Myometrial cell (primary cell): ENCODE data around the gene IL13. TPM values are rescaled to one million over a fixed set of nuclear protein-coding genes. Genes with fewer than 3 reads are reported as not detected.

Experiments
- total RNA-seq: library from RNA; depleted of rRNA; stranded (reverse); fragments of >200 nt; gene quantifications from 2 replicates; pipeline ENCODE4 v1.2.3, GENCODE V29; 2015

The IL13 gene
- not detected in 2 replicates for total RNA-seq

GRCh38 chr5:132657676-132658380, at the start of gene IL13:
Gene IL13 (plus strand): TSS chr5:132658173. CDS start chr5:132658187, 14 bp downstream.

GRCh38 chr5:132673939-132674630, 16.1 kb downstream of the IL13 start, which contains the start of gene IL4:
Gene IL4 (plus strand): TSS chr5:132673989. CDS start chr5:132674051, 62 bp downstream.

Other genes with a start within 250 kb of the IL13 start
- gene IRF1, start 167.4 kb upstream of the IL13 start, total RNA-seq = 28.8 and 40.8 TPM in 2 replicates
- gene IL5, start 114.7 kb upstream of the IL13 start, total RNA-seq = not detected in 2 replicates
- 6.9 and 12.6 TPM in 2 replicates for gene RAD50, start 101.2 kb upstream of the IL13 start, total RNA-seq
- gene IL4, start 15.8 kb downstream of the IL13 start, total RNA-seq = not detected in 2 replicates
- 3.9 and 4.9 TPM in 2 replicates for gene KIF3A, start 79.4 kb downstream of the IL13 start, total RNA-seq
- not detected in 2 replicates for gene CCNI2, start 89.3 kb downstream of the IL13 start, total RNA-seq
- 40.9 and 45.4 TPM in 2 replicates for gene SEPTIN8, start 119.1 kb downstream of the IL13 start, total RNA-seq
- gene SOWAHA, start 155.1 kb downstream of the IL13 start, total RNA-seq = under 0.01 TPM in 1 of 2 replicates, not detected in the other
- gene SHROOM1, start 172.5 kb downstream of the IL13 start, total RNA-seq = 15.6 and 16.7 TPM in 2 replicates
- 0.18 TPM in 1 of 2 replicates, not detected in the other for gene GDF9, start 208.3 kb downstream of the IL13 start, total RNA-seq
- 185 and 209 TPM in 2 replicates for gene UQCRQ, start 208.5 kb downstream of the IL13 start, total RNA-seq
- gene LEAP2, start 215.5 kb downstream of the IL13 start, total RNA-seq = 1.6 TPM in 1 of 2 replicates, not detected in the other